GM18861 (cell line): ENCODE measurements around the gene LRP1B.

Experiments used
- ATAC-seq: cut with Tn5 transposase; IDR thresholded peaks from one replicate; pipeline ENCODE4 v1.9.1; 2021; ENCODE audit not compliant: unreplicated experiment

The LRP1B gene

GRCh38 chr2:141062443-141062842, 1068.4 kb downstream of the LRP1B start:
- no peak for ATAC-seq

DNA sequence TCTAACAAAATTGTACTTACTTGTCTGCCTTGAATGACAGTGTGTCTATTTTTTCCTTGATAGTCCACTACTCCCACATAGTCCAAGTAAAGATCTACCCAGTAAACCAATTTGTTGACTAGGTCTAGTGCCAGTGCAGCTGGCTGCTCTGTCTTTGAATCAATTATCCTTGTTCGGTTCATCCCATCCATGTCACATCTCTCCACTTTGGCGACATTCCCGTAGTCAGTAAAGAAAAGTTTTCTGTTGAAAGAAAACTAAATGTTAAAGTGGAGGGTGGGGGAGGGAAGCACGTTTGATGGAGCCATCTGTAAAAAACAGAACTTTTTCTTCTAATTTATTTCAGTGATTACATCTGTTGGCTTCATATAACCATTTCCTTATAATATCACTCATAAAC, 1068.8 kb downstream of the LRP1B start:
- no peak for ATAC-seq

- ATAC-seq, result no peak
Measured at GRCh38 chr2:141058556-141058955, 1072.3 kb downstream of the LRP1B start.

DNA sequence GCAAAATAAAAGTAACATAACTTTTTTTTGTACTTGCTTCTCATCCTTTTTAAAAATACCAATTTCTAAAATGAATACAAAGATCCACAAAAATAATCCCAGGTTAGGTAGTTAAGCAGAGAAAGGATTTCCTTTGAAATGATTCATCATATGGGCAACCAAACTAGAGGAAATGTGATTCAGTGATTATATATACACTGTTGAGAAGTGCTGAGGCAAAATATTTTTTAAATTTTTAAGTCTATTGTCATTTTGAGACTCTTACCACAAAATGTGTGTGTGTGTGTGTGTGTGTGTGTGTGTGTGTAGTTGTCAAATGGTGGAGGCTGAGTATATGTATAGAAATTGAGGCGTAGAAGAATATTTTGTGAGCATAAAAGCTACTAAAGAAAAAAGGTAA, 1075.3 kb downstream of the LRP1B start:
- no peak for ATAC-seq

- ATAC-seq, result no peak
Measured at GRCh38 chr2:141048951-141049350, 1081.9 kb downstream of the LRP1B start.

DNA sequence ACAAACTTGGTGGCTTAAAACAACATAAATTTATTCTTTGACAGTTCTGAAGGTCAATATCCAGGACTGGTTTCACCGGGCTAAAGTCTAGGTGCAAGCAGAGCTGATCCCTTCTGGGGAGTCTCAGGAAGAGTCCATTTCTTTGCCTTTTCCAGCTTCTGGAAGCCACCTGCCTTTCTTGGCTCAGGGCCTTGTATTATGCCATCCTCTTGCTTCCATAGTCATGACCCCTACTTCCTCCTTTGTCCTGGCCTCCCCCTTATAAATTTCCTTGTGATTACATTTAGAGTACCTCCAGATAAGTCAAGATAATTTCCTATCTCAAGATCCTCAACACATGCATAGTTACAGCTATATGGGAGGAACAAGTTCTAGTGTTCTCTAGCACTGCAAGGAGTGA, 1089.5 kb downstream of the LRP1B start:
- no peak for ATAC-seq

GRCh38 chr2:141038341-141038740, 1092.5 kb downstream of the LRP1B start:
- ATAC-seq, result no peak

GRCh38 chr2:141037361-141037760, 1093.5 kb downstream of the LRP1B start:
- no peak for ATAC-seq

DNA sequence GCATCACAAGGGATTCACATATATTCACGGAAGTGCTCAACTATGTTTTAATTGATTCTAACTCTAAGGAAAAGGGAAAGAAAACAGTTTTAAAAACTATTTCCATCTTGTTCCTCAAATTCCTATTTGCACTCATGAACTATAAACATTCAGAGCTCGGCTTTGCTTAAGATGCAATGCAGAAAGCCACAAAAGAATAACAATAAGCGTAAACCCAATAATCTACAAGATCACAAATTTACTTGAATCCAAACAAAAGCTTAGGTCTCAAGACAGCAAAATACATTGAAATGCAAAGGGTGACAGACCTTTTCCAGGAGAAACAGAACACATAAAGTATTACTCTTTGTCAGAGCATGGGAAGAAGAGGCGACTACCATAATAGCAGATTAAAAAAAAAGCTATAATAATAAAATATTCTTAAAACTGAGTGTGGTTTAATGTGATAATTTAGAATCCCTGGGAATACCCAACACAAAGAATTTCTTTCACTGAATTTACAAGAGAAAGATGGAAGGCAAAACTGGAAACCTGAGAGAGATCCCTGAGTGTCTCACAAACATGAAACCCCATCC, 1094.9 kb downstream of the LRP1B start:
- ATAC-seq, result no peak

DNA sequence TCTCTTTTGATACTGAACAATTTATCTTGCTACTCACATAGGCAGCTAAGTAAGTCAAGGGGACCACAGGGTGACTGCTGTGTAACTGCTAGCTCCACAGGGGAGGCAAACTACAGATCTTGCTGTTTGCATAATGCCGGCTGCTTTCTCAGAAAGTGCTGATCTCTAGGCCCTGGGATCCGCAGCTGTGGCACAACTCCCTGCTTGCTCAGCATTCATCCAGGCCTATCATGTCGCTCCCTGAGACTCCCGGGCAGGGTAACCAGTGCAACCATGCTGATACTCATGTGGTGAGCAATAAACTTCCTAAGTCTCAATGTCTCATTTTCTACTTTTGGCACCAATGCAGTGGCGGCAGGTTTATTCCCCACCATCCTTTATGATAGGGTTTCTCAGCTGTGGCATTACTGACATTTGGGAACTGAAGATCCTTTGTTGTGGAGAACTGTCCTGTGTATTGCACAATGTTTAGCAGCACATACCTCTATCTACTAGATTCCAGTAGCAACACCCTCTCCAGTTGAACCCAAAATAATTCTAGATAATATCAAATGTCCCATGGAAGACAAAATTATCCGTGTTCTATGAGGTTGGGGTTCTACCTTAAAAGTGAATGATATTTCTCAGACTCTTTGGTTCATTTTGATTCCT, 1101.3 kb downstream of the LRP1B start:
- no peak for ATAC-seq

- no peak for ATAC-seq
Measured at GRCh38 chr2:141027221-141027620, 1103.6 kb downstream of the LRP1B start.

GRCh38 chr2:141021611-141022010, 1109.2 kb downstream of the LRP1B start:
- no peak for ATAC-seq

- no peak for ATAC-seq
Measured at GRCh38 chr2:141021109-141021508, 1109.7 kb downstream of the LRP1B start.

DNA sequence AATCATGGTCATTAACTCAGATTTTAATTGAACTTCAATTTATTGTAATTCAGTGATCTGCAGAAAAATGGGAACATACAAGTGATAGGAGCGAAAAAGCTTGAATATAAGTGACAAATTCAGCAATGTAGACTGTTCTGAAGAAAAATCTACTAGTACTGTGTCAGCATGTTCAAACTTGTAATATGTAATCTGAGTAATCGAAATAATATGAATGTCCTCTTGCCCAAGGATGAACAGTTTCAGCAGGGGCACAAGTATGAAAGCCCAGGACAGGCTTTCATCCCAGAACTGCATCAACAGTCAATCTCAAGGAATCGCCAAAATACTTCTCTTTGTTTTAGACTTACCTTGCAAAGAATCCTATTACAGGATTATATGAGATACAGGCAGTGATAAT, 1110.5 kb downstream of the LRP1B start:
- ATAC-seq, result no peak

GRCh38 chr2:141015341-141016047, 1115.3 kb downstream of the LRP1B start:
- ATAC-seq, result no peak

DNA sequence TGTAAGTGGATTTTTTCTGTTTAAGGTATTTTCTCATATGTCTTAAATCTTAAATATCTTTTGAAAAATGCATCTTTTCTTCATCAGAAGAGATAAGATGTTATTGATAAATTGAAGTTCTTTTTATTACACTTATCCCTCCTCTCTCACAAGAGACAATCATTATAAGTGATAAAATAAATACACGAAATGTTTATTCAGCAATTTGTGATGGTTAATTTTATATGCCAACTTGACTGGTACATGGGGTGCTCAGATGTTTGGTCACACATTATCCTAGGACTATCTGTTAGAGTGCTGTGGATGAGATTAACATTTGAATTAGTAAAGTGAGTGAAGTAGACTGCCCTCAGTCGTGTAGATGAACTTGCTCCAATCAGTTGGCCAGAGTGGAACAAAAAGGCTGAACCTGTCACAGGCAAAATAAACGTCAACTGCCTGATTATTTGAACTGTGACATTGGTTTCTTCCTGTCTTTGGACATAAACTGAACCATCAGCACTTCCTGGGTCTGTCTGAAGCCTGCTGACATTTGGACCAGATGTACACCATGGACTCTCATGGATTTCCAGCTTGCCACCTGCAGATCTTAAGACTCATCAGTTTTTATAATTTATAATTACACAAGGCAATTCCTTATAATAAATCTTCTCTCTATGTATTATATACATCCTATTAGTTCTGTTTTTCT, 1126.7 kb downstream of the LRP1B start:
- no peak for ATAC-seq

DNA sequence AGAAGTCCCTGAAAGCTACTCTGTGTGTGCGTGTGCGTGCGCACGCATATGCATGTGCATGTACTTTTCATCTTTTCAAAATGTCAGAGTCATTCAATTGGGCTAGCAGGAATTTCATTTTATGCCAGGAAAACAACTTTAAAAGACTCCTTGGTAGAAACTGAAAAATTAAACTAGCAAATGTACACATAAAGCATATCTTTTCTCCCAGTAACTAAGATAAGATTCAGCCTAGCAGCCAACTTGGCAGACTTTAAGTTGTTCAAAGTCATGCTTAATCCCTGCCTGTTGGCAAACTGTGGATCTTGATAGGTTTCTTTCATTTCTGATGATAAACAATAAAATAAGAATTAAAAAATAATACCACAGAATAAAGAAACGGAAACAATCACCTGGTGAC, 1129.1 kb downstream of the LRP1B start:
- ATAC-seq, result no peak

- ATAC-seq, result no peak
Measured at GRCh38 chr2:140998577-140998976, 1132.2 kb downstream of the LRP1B start.

GRCh38 chr2:140998017-140998416, 1132.8 kb downstream of the LRP1B start:
- no peak for ATAC-seq

GRCh38 chr2:140994856-140995255, 1136.0 kb downstream of the LRP1B start:
- no peak for ATAC-seq

- ATAC-seq, result no peak
Measured at GRCh38 chr2:140990416-140990815, 1140.4 kb downstream of the LRP1B start.

- ATAC-seq, result no peak
Measured at GRCh38 chr2:140988597-140988996, 1142.2 kb downstream of the LRP1B start.
